Gastroesophageal sphincter (tissue), 3 donors: ENCODE data around the gene AMDHD1.

ENCODE experiments used
- EP300 ChIP-seq: sonication (generic); formaldehyde crosslinking; IDR thresholded peaks from one replicate; pipeline ENCODE4 v1.6.1; 2017; ENCODE audit warnings: antibody characterized with exemption, mild to moderate bottlenecking
- POLR2AphosphoS5 ChIP-seq: sonication (generic); formaldehyde crosslinking; IDR thresholded peaks from one replicate; pipeline ENCODE4 v1.6.1; 2017; ENCODE audit warnings: antibody characterized with exemption
- TF ChIP-seq, protein P1 (sequence below), 4 experiments: fragments of 200-600 bp in 2 of 4; fragments of 450-650 bp in 2 of 4; sonication (generic) in 1 of 4; IDR thresholded peaks; one replicate each; pipeline ENCODE4 v1.5.1; 2017 to 2019; ENCODE audit warnings: antibody characterized with exemption in 4 of 4, mild to moderate bottlenecking in 2 of 4, moderate library complexity in 2 of 4

DNA sequence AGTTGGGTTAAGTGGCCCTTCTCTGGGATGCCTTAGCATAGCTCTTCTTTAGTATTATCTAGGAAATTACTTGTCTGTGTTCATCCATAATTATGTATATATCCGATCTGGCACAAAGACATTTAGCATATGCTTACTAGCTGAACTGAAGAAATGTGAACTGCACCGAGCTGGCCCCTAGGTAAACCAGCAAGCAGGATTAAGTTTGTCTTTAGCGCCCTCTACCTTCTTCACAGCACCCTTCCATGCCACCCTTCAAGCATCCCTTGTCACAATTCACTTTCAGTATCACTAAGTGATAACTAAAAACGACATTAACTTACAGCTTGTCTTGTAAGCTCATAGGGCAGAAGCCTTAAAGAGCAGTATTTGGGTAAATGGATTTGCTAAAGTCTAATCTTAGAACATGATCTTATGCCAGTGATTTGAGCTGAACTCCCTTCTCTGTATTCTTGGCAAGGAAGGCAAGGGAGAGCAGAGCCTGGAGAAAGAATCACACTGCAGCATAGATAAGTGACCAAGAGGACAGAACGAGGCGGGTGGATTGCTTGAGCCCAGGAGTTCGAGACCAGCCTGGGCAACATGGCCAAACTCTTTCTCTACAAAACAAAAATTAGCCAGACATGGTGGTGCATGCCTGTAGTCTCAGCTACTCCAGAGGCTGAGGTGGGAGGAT lies 55.6 kb downstream of the AMDHD1 start:
- TF ChIP-seq, protein P1, sequence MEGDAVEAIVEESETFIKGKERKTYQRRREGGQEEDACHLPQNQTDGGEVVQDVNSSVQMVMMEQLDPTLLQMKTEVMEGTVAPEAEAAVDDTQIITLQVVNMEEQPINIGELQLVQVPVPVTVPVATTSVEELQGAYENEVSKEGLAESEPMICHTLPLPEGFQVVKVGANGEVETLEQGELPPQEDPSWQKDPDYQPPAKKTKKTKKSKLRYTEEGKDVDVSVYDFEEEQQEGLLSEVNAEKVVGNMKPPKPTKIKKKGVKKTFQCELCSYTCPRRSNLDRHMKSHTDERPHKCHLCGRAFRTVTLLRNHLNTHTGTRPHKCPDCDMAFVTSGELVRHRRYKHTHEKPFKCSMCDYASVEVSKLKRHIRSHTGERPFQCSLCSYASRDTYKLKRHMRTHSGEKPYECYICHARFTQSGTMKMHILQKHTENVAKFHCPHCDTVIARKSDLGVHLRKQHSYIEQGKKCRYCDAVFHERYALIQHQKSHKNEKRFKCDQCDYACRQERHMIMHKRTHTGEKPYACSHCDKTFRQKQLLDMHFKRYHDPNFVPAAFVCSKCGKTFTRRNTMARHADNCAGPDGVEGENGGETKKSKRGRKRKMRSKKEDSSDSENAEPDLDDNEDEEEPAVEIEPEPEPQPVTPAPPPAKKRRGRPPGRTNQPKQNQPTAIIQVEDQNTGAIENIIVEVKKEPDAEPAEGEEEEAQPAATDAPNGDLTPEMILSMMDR (IDR thresholded peaks at IDR 0.05) = peak; percentile 40 to 76 (median 62)
- TF ChIP-seq POLR2AphosphoS5 = no peak
- TF ChIP-seq EP300 = no peak
